Measurements from ENCODE around the gene FXYD6. TPM values are rescaled to one million over a fixed set of nuclear protein-coding genes. Genes with fewer than 3 reads are reported as not detected.

Gene FXYD6
- total RNA-seq, 1 experiment from 2014 or later: 5.4 TPM

GRCh38 chr11:117840881-117841550, 35.4 kb downstream of the FXYD6 start:
- in situ Hi-C loops (cut with HindIII; ENCODE audit: low pct_unique_long_range_greater_than_20kb, low sequenced_read_pairs): no loop called here
- DNase-seq (ENCODE audit: low read depth, low spot score): no peak

- in situ Hi-C loops (cut with HindIII; ENCODE audit: low pct_unique_long_range_greater_than_20kb, low sequenced_read_pairs): no loop called here
Measured at GRCh38 chr11:117839936-117840813, 36.3 kb downstream of the FXYD6 start.

GRCh38 chr11:117839380-117839881, 37.0 kb downstream of the FXYD6 start:
- in situ Hi-C loops (cut with HindIII; ENCODE audit: low pct_unique_long_range_greater_than_20kb, low sequenced_read_pairs): no loop called here
- no peak for DNase-seq (ENCODE audit: low read depth, low spot score)

More at GRCh38 chr11:117839936-117840813, 36.3 kb downstream of the FXYD6 start:
- no peak for DNase-seq (ENCODE audit: low read depth, low spot score)

- no peak for DNase-seq (ENCODE audit: low read depth, low spot score)
- in situ Hi-C loops (cut with HindIII; ENCODE audit: low pct_unique_long_range_greater_than_20kb, low sequenced_read_pairs): no loop called here
Measured at GRCh38 chr11:117838901-117839300, 37.6 kb downstream of the FXYD6 start.

GRCh38 chr11:117837791-117838190, 38.7 kb downstream of the FXYD6 start:
- no peak for DNase-seq (ENCODE audit: low read depth, low spot score)
- in situ Hi-C loops (cut with HindIII; ENCODE audit: low pct_unique_long_range_greater_than_20kb, low sequenced_read_pairs): no loop called here

GRCh38 chr11:117837070-117837776, 39.2 kb downstream of the FXYD6 start:
- in situ Hi-C loops (cut with HindIII; ENCODE audit: low pct_unique_long_range_greater_than_20kb, low sequenced_read_pairs): no loop called here
- DNase-seq (ENCODE audit: low read depth, low spot score): no peak

GRCh38 chr11:117836077-117836960, 40.1 kb downstream of the FXYD6 start:
- in situ Hi-C loops (cut with HindIII; ENCODE audit: low pct_unique_long_range_greater_than_20kb, low sequenced_read_pairs): no loop called here
- DNase-seq (ENCODE audit: low read depth, low spot score): no peak

GRCh38 chr11:117835576-117835975, 40.9 kb downstream of the FXYD6 start:
- in situ Hi-C loops (cut with HindIII; ENCODE audit: low pct_unique_long_range_greater_than_20kb, low sequenced_read_pairs): no loop called here
- no peak for DNase-seq (ENCODE audit: low read depth, low spot score)

- in situ Hi-C loops (cut with HindIII; ENCODE audit: low pct_unique_long_range_greater_than_20kb, low sequenced_read_pairs): no loop called here
Measured at GRCh38 chr11:117834838-117835443, 41.5 kb downstream of the FXYD6 start.

GRCh38 chr11:117834068-117834810, 42.2 kb downstream of the FXYD6 start:
- DNase-seq (ENCODE audit: low read depth, low spot score): no peak
- in situ Hi-C loops (cut with HindIII; ENCODE audit: low pct_unique_long_range_greater_than_20kb, low sequenced_read_pairs): no loop called here

More at GRCh38 chr11:117834838-117835443, 41.5 kb downstream of the FXYD6 start:
- peak; percentile 65 for DNase-seq (ENCODE audit: low read depth, low spot score)

GRCh38 chr11:117833401-117833891, 43.0 kb downstream of the FXYD6 start:
- in situ Hi-C loops (cut with HindIII; ENCODE audit: low pct_unique_long_range_greater_than_20kb, low sequenced_read_pairs): no loop called here

GRCh38 chr11:117832511-117832910, 43.9 kb downstream of the FXYD6 start:
- in situ Hi-C loops (cut with HindIII; ENCODE audit: low pct_unique_long_range_greater_than_20kb, low sequenced_read_pairs): no loop called here
- no peak for DNase-seq (ENCODE audit: low read depth, low spot score)

More at GRCh38 chr11:117833401-117833891, 43.0 kb downstream of the FXYD6 start:
- no peak for DNase-seq (ENCODE audit: low read depth, low spot score)

- DNase-seq (ENCODE audit: low read depth, low spot score): no peak
- in situ Hi-C loops (cut with HindIII; ENCODE audit: low pct_unique_long_range_greater_than_20kb, low sequenced_read_pairs): no loop called here
Measured at GRCh38 chr11:117831661-117832415, 44.6 kb downstream of the FXYD6 start.

GRCh38 chr11:117830674-117831351, 45.6 kb downstream of the FXYD6 start:
- in situ Hi-C loops (cut with HindIII; ENCODE audit: low pct_unique_long_range_greater_than_20kb, low sequenced_read_pairs): no loop called here
- DNase-seq (ENCODE audit: low read depth, low spot score): no peak

- in situ Hi-C loops (cut with HindIII; ENCODE audit: low pct_unique_long_range_greater_than_20kb, low sequenced_read_pairs): no loop called here
Measured at GRCh38 chr11:117830072-117830471, 46.4 kb downstream of the FXYD6 start.

More at GRCh38 chr11:117830072-117830471, 46.4 kb downstream of the FXYD6 start:
- no peak for DNase-seq (ENCODE audit: low read depth, low spot score)

Measured in SK-MEL-5 (cell line).